ENCODE data around the gene RDH12.

RDH12 gene

GRCh38 chr14:67757175-67757574 lies 55.5 kb downstream of the RDH12 start:
- DNase-seq, result no peak

GRCh38 chr14:67759916-67760315 lies 58.2 kb downstream of the RDH12 start:
- no peak for DNase-seq

- no peak for DNase-seq
These were observed 60.4 kb downstream of the RDH12 start for GRCh38 chr14:67762051-67762450.

GRCh38 chr14:67763158-67763822 lies 61.6 kb downstream of the RDH12 start:
- no peak for DNase-seq

GRCh38 chr14:67764496-67764895 lies 62.8 kb downstream of the RDH12 start:
- no peak for DNase-seq

- DNase-seq, result no peak
These were observed 63.6 kb downstream of the RDH12 start for GRCh38 chr14:67765192-67765834.

GRCh38 chr14:67766035-67766680 lies 64.5 kb downstream of the RDH12 start:
- no peak for DNase-seq

- DNase-seq, result no peak
These were observed 66.5 kb downstream of the RDH12 start for GRCh38 chr14:67768219-67768618.

GRCh38 chr14:67773844-67774377 lies 72.2 kb downstream of the RDH12 start:
- no peak for DNase-seq

- DNase-seq, result no peak
These were observed 75.1 kb downstream of the RDH12 start for GRCh38 chr14:67776653-67777322.

GRCh38 chr14:67778792-67779191 lies 77.1 kb downstream of the RDH12 start:
- DNase-seq, result no peak

- no peak for DNase-seq
These were observed 80.4 kb downstream of the RDH12 start for GRCh38 chr14:67782090-67782489.
